GM18907 (cell line): ENCODE results near the gene HOXD4.

Source experiments
- ATAC-seq: cut with Tn5 transposase; IDR thresholded peaks from one replicate; pipeline ENCODE4 v1.9.1; 2021; ENCODE audit warnings: mild to moderate bottlenecking, moderate library complexity; ENCODE audit not compliant: unreplicated experiment

Gene HOXD4

DNA sequence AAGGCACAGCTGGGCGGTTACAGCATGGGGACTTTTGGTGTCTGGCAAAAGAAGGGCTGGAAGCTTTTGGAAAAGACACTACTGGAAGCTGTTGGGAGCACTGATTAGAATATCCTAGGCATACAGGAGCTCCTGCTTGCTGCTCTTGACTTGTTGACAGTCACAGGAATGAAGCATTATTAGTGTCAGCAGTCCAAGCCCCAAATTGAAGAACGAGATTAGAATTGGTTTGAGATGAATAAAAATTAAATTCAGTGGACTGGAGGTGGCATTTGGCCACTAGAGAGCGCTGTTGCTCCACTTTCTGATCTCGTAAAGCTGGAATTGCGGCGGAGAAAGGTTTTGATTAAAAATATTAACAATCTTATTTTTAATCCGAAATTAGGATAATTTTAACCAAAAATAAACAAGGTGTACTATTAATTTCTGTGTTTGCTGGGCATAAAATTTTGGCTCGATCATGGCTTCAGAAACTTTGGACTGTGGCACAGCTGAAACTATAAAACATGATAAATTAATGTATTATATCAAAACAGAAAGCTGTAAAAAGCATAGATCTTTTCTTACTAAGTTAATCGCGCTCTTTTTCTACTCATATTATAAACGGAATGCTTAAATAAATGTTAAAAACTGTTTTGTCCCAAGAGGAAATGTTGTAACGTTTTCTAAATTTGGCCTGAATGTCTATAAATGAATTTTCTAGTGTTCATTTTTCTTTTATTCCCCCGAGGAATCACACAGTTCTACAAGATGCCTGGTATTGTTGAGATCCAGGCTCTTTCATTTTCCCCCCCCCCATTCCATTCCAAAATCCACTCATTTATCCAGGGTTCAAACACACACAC is 24.2 kb upstream of the HOXD4 start:
- no peak for ATAC-seq

- ATAC-seq = no peak
These were observed 23.6 kb upstream of the HOXD4 start for GRCh38 chr2:176127774-176128072.

GRCh38 chr2:176128172-176128981 is 23.0 kb upstream of the HOXD4 start:
- no peak for ATAC-seq

- no peak for ATAC-seq
These were observed 22.2 kb upstream of the HOXD4 start, which contains the start of gene HOXD8 for GRCh38 chr2:176128982-176129796. TSS of gene HOXD8 (plus strand) at chr2:176129705. CDS start at chr2:176130367, 662 bp downstream.

DNA sequence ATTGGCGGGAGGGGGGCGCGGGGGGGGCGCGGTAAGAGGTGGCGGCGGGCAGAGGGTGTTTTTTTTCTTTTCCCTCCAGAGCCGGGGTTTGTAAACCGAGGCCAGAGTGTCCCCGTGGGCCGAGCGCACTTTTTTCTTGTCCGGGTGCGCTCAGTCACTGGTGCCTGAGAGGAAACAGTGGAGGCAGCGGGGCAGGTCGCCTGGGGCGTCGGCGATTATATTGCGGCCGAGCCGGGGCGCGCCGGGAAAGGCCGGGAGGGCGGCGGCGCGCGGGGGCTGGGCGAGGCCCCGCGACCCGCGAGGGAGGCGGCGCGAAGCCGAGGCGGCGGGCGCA is 21.6 kb upstream of the HOXD4 start:
- ATAC-seq = no peak

DNA sequence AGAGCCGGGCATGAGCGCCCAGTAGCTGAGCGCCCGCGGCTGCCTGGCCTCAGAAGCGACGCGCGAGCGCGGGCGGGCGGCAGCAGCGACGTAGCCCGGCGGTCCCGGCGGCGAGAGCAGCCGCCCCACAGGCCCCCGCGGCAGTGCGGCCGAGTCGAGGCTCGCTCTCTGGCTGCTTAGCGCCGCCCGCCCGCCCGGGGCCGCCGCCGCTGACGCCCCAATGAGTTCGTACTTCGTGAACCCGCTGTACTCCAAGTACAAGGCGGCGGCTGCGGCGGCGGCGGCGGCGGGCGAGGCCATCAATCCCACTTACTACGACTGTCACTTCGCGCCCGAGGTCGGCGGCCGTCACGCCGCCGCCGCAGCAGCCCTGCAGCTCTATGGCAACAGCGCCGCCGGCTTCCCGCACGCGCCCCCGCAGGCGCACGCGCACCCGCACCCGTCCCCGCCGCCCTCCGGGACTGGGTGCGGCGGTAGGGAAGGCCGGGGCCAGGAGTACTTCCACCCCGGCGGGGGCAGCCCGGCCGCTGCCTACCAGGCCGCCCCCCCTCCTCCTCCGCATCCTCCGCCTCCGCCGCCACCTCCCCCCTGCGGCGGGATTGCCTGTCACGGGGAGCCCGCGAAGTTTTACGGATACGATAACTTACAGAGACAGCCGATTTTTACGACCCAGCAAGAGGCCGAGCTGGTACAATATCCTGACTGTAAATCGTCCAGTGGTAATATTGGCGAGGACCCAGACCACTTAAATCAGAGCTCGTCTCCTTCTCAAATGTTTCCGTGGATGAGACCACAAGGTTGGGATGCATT is 21.0 kb upstream of the HOXD4 start:
- no peak for ATAC-seq

- no peak for ATAC-seq
These were observed 20.1 kb upstream of the HOXD4 start for GRCh38 chr2:176130957-176131847.

DNA sequence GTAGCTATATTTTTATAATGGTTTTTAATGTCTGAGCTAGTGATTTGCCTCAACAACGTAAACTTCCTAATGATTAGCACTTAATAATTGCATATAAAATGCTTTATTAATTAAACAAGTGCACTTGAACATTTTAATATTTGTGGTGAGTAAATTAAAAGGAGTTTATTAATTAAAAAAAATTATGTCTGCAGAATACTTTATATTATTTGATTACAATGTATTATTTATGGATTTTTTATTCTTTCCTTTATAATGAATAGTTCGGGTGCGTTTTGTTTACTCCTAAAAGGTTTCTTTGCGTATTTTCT is 19.5 kb upstream of the HOXD4 start:
- ATAC-seq = no peak

- ATAC-seq = no peak
These were observed 18.9 kb upstream of the HOXD4 start for GRCh38 chr2:176132205-176133171.

- no peak for ATAC-seq
These were observed 18.0 kb upstream of the HOXD4 start for GRCh38 chr2:176133389-176133788.

GRCh38 chr2:176134035-176134434 is 17.3 kb upstream of the HOXD4 start:
- no peak for ATAC-seq

GRCh38 chr2:176135035-176135440 is 16.3 kb upstream of the HOXD4 start:
- ATAC-seq = no peak

DNA sequence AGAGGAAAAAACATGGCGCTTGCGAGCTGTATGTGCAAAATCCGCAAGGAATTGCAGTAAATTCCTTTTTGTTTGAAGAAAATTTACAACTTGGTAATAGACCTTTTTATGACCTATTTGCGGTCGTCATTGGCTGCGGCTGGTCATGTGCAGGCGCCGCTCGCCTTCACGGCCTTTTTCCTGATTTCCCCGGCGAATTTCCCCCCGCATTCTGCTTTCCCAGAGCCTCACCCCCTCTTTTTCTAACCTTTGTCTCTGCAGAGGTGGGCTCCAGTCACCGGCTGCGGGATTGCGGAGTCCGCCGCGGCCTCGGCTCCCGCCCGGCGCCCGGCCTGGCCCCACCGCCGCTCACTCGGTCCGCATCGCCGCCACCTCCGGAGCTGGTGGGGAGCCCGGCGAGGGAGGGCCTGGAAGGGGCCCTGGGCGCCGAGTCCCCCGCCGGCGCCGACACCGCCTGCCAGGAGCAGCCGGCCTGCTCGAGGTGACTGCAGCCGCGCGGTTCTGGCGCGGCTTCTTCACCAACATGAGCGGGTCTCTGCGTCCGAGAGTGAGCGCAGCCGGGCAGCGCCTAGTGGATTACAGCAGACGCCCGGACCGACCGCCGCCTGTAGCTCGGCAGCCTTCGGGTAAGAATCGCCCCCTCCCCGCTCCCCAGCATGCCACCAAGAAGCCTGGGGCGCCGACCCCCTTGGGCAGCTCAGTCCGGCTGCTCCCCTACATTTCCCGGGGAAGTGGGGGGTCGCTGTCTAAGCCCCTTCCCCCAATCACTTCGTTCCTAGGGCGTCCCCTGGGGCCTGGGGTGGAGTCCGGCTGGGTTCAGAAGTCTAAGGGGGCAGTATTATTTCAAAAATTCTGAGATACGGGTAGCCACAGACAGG is 14.7 kb upstream of the HOXD4 start:
- ATAC-seq = no peak

DNA sequence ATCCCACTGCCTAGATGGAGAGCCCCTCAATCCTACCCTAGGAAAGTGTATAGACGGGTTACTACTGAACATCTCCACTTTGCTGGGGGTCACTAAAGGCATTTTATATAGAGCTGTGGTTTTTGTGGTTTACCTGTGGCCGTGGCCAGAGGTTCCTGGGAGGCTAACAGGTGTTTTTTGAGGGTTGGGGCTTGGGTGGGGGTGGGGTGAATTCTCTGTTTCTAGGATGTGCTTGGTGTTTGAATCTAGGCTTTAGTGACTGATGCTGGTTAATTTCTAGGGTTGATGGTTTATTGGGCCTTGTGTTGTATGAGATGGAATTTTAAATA is 14.1 kb upstream of the HOXD4 start:
- ATAC-seq = no peak

- no peak for ATAC-seq
These were observed 13.4 kb upstream of the HOXD4 start for GRCh38 chr2:176137906-176138305.

GRCh38 chr2:176138526-176138922 is 12.8 kb upstream of the HOXD4 start:
- no peak for ATAC-seq

DNA sequence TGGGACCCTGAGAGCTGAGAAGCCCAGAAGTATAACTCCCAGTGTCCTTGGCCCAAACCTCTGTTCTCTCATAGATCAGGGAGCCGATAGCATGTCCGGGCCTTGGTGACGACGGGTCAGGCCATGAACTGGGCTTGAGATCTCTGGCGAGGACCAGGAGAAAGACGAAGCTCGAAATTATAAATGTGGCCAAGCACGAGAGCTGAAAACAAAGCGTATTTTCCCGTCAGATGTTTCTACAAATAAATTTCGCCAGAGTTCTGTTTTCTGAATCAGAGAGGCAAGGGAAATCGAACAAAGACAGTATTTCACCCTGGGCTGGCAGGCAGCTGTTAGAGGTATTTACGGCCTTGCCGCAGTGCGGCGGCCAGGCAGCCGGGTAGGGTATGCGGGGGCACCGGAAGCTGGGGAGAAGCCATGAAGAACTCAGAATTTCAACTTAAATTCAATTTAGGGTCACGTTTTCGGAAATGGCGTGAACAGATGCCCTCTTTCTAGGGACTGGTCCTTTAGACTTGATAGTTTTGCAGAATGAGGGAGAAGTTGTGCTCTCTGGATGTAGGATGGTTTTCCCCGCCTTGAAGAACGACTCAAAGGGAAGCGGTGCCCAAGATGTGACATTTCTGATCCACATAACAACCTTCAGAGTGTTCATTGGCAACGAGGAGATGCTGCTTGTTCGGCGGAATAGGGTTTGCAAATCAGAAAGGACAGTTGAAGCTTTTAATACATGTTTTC is 12.3 kb upstream of the HOXD4 start:
- ATAC-seq = no peak
